HEK293 (cell line): ENCODE data around the gene USP3.

Experiments
- KLF16 ChIP-seq: fragments of 450-650 bp; formaldehyde crosslinking; IDR thresholded peaks from 2 replicates; pipeline ENCODE4 v1.5.1; 2017; ENCODE audit warnings: missing biosample characterization, missing genetic modification characterization
- YY1 ChIP-seq: fragments of 450-650 bp; formaldehyde crosslinking; IDR thresholded peaks from 2 replicates; pipeline ENCODE4 v1.5.1; 2018; ENCODE audit warnings: missing biosample characterization, missing genetic modification characterization
- ZBTB20 ChIP-seq: fragments of 450-650 bp; formaldehyde crosslinking; IDR thresholded peaks from 2 replicates; pipeline ENCODE4 v1.5.1; 2016; ENCODE audit warnings: missing biosample characterization, missing genetic modification characterization
- ZNF23 ChIP-seq: fragments of 450-650 bp; formaldehyde crosslinking; IDR thresholded peaks from 2 replicates; pipeline ENCODE4 v1.5.1; 2016; ENCODE audit warnings: missing biosample characterization, missing genetic modification characterization, borderline replicate concordance
- ZNF24 ChIP-seq: fragments of 450-650 bp; formaldehyde crosslinking; IDR thresholded peaks from 2 replicates; pipeline ENCODE4 v1.5.1; 2016; ENCODE audit warnings: missing biosample characterization, missing genetic modification characterization
- TF ChIP-seq, protein P1 (sequence below): fragments of 450-650 bp; formaldehyde crosslinking; IDR thresholded peaks from 2 replicates; pipeline ENCODE4 v1.5.1; 2016; ENCODE audit warnings: missing biosample characterization, missing genetic modification characterization
- TF ChIP-seq, protein P2 (sequence below): fragments of 450-650 bp; formaldehyde crosslinking; IDR thresholded peaks from 2 replicates; pipeline ENCODE4 v1.5.1; 2016; ENCODE audit warnings: missing biosample characterization, missing genetic modification characterization

DNA sequence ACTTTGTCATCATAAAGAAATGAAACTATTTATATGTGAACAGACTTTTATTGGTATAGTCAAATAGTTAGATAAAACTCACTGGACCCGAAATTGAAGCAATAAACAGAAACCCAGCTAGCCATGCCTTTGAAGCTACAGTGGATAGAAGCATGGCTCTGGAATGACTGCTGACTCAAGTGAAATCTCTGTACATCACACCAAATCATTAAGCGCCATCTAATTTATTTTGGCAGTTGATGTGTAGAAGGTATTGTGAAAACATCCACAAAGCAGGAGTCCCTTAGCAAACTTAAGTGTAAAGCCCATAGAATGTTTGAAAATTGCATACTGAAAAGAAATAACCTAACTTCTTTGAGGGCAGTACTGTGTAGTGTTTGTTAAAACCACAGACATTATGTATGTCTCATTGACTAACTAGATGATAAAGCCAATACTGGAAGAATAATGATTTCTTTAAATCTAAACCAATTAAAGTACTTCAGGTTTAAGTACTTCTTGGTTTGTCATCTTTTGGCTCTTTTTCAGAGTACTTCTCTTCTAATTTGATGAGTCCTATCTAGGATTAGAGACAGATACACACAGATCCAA lies 50.0 kb downstream of the USP3 start:
- TF ChIP-seq ZNF23 (tag by site-specific recombination) (no peak), ZNF24 (no peak), KLF16 (tag by site-specific recombination) (no peak), YY1 (tag by site-specific recombination) (no peak), ZBTB20 (tag by site-specific recombination) (no peak)
- TF ChIP-seq, protein P1, sequence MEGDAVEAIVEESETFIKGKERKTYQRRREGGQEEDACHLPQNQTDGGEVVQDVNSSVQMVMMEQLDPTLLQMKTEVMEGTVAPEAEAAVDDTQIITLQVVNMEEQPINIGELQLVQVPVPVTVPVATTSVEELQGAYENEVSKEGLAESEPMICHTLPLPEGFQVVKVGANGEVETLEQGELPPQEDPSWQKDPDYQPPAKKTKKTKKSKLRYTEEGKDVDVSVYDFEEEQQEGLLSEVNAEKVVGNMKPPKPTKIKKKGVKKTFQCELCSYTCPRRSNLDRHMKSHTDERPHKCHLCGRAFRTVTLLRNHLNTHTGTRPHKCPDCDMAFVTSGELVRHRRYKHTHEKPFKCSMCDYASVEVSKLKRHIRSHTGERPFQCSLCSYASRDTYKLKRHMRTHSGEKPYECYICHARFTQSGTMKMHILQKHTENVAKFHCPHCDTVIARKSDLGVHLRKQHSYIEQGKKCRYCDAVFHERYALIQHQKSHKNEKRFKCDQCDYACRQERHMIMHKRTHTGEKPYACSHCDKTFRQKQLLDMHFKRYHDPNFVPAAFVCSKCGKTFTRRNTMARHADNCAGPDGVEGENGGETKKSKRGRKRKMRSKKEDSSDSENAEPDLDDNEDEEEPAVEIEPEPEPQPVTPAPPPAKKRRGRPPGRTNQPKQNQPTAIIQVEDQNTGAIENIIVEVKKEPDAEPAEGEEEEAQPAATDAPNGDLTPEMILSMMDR (tag by site-specific recombination): no peak
- TF ChIP-seq, protein P2, sequence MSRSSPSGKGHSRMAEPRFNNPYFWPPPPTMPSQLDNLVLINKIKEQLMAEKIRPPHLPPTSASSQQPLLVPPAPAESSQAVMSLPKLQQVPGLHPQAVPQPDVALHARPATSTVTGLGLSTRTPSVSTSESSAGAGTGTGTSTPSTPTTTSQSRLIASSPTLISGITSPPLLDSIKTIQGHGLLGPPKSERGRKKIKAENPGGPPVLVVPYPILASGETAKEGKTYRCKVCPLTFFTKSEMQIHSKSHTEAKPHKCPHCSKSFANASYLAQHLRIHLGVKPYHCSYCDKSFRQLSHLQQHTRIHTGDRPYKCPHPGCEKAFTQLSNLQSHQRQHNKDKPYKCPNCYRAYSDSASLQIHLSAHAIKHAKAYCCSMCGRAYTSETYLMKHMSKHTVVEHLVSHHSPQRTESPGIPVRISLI (tag by site-specific recombination): no peak
